NT2/D1 (cell line): ENCODE results near the gene GPRASP2.
"Not testable (repeated sequence)": the region's sequence is repeated elsewhere in the genome, so short reads cannot be mapped to it uniquely, and the experiment has no call there.

Source experiments
- YY1 ChIP-seq: IDR thresholded peaks from 2 replicates; pipeline ENCODE4 v1.6.1; 2011; ENCODE audit not compliant: insufficient read length, insufficient read depth
- ZNF274 ChIP-seq: IDR thresholded peaks from 2 replicates; pipeline ENCODE4 v1.6.1; 2011; ENCODE audit warnings: mild to moderate bottlenecking, low read depth, low read length

- not testable (repeated sequence) for TF ChIP-seq YY1, ZNF274
Observed at GRCh38 chrX:102721169-102721506, 8.9 kb downstream of the GPRASP2 start.
